K562 (cell line): Measurements from ENCODE around the gene SPAG16. TPM values are rescaled to one million over a fixed set of nuclear protein-coding genes. Genes with fewer than 3 reads are reported as not detected.

ENCODE experiments used
- ATAC-seq: fragments of 200-7000 bp; cut with Tn5 transposase; 3 replicates; pipeline ENCODE4 v1.9.1; 2020; ENCODE audit warnings: moderate library complexity
- BruUV-seq: library from RNA; stranded (reverse); fragments of 400-500 nt; replicated peaks from 2 replicates; lab custom pipeline; 2021; lab: Mats Ljungman, UMichigan
- CTCF ChIA-PET: fragments of 300-600 bp; formaldehyde crosslinking; extraction: SDS; loops from one replicate; lab custom pipeline; 2021; ENCODE audit warnings: low intra/inter-chr PET ratio; lab: Yijun Ruan, JAX
- POLR2A ChIA-PET: fragments of 300-600, 350-650 bp; sonication (Branson Sonifier 250); formaldehyde crosslinking; extraction: SDS; loops from one replicate; lab custom pipeline; 2021; ENCODE audit warnings: antibody characterized with exemption, inconsistent platforms; lab: Yijun Ruan, JAX
- DNase-seq, 4 experiments: peaks; one replicate each; pipeline versions ENCODE4 v3.0.0 to v3.0.0-alpha.2; 2011 to 2018; ENCODE audit warnings: low spot score in 3 of 4, mixed read lengths in 3 of 4; ENCODE audit errors: extremely low read depth in 1 of 4
- FAIRE-seq: peaks from 2 replicates; lab custom pipeline; 2011; peaks lifted over from hg19 to GRCh38; lab: Jason Lieb, UNC
- H2AFZ ChIP-seq: 2 replicates; pipeline ENCODE4 v1.6.0; 2011; ENCODE audit warnings: low read depth, low read length, control low read depth, inconsistent platforms
- H3K27ac ChIP-seq: fragments of 200-600 bp; 3 replicates; pipeline ENCODE4 v1.8.0; 2011; ENCODE audit warnings: low read depth, mild to moderate bottlenecking, control low read depth, inconsistent platforms, low read length, moderate library complexity, mixed read lengths; ENCODE audit errors: extremely low read depth
- H3K27me3 ChIP-seq, 2 experiments: fragments of 300-600 bp in 1 of 2; 2 replicates in 1 of 2; 3 replicates in 1 of 2; pipeline versions ENCODE4 v1.6.0 to v1.8.0; 2011; ENCODE audit warnings: inconsistent platforms in 2 of 2, low read length in 2 of 2, mild to moderate bottlenecking in 1 of 2, mixed read lengths in 1 of 2, moderate library complexity in 1 of 2; ENCODE audit not compliant: control insufficient read depth in 2 of 2, insufficient read depth in 2 of 2
- H3K36me3 ChIP-seq: fragments of 300-600 bp; 3 replicates; pipeline ENCODE4 v1.8.0; 2011; ENCODE audit warnings: mild to moderate bottlenecking, low read length, inconsistent platforms; ENCODE audit not compliant: control insufficient read depth, insufficient read depth
- H3K4me1 ChIP-seq, 2 experiments: fragments of 200-600 bp in 1 of 2; replicated peaks in 1 of 2; 2 replicates in 1 of 2; 3 replicates in 1 of 2; pipeline versions ENCODE4 v1.5.1 to v1.8.0; 2011; ENCODE audit warnings: inconsistent platforms in 2 of 2, low read length in 2 of 2, mild to moderate bottlenecking in 1 of 2, mixed read lengths in 1 of 2, moderate library complexity in 1 of 2; ENCODE audit not compliant: control insufficient read depth in 2 of 2, insufficient read depth in 2 of 2
- H3K4me2 ChIP-seq: 2 replicates; pipeline ENCODE4 v1.6.1; 2011; ENCODE audit warnings: low read length, control low read depth, inconsistent platforms, mixed read lengths; ENCODE audit not compliant: insufficient read depth
- H3K4me3 ChIP-seq: fragments of 200-600 bp; sonication (generic), shearing (Covaris generic); 2 replicates; pipeline ENCODE4 v1.5.1; 2016; ENCODE audit warnings: control low read depth, inconsistent platforms
- H3K79me2 ChIP-seq: fragments of 200-600 bp; 3 replicates; pipeline ENCODE4 v1.8.0; 2011; ENCODE audit warnings: low read length, inconsistent platforms; ENCODE audit not compliant: control insufficient read depth, insufficient read depth
- H3K9ac ChIP-seq, 2 experiments: 2 replicates each; pipeline versions ENCODE4 v1.6.0 to v1.6.1; 2011; ENCODE audit warnings: low read depth in 2 of 2, low read length in 2 of 2, control low read depth in 1 of 2, inconsistent platforms in 1 of 2, mild to moderate bottlenecking in 1 of 2, mixed read lengths in 1 of 2; ENCODE audit not compliant: insufficient read depth in 1 of 2
- H3K9me1 ChIP-seq: one replicate; pipeline ENCODE4 v1.6.0; 2011; ENCODE audit warnings: inconsistent platforms, mild to moderate bottlenecking, low read length, moderate library complexity; ENCODE audit not compliant: control insufficient read depth, insufficient read depth
- H3K9me3 ChIP-seq: replicated peaks from 2 replicates; pipeline ENCODE4 v1.5.1; 2011; ENCODE audit warnings: low read depth, low read length, inconsistent platforms; ENCODE audit not compliant: control insufficient read depth, insufficient read depth
- H4K20me1 ChIP-seq: replicated peaks from 2 replicates; pipeline ENCODE4 v1.6.1; 2011; ENCODE audit warnings: low read length, inconsistent platforms, mixed read lengths; ENCODE audit not compliant: control insufficient read depth, insufficient read depth
- CXXC5 ChIP-seq: fragments of 250-450 bp; sonication (Bioruptor Pico); IDR thresholded peaks from 2 replicates; pipeline ENCODE4 v1.8.0; 2022; ENCODE audit warnings: inconsistent platforms, mild to moderate bottlenecking, moderate library complexity
- NR4A1 ChIP-seq, 2 experiments: fragments of 250-450 bp in 1 of 2; fragments of 450-650 bp in 1 of 2; sonication (Bioruptor Pico) in 1 of 2; IDR thresholded peaks; 2 replicates each; pipeline versions ENCODE4 v1.4.0 to v1.6.1; 2016 to 2020; ENCODE audit warnings: mild to moderate bottlenecking in 2 of 2, missing compliant biosample characterization in 1 of 2, missing genetic modification characterization in 1 of 2, moderate library complexity in 1 of 2
- POLR2AphosphoS5 ChIP-seq: IDR thresholded peaks from 2 replicates; pipeline ENCODE4 v1.6.1; 2011; ENCODE audit warnings: mild to moderate bottlenecking, low read depth, low read length, moderate library complexity; ENCODE audit not compliant: control insufficient read depth, insufficient read depth
- SAFB ChIP-seq: fragments of 200-400 bp; formaldehyde crosslinking; IDR thresholded peaks from 2 replicates; pipeline ENCODE4 v1.6.1; 2017; ENCODE audit warnings: low read depth, low read length, borderline replicate concordance
- TAF9B ChIP-seq: fragments of 450-650 bp; IDR thresholded peaks from 2 replicates; pipeline ENCODE4 v1.6.1; 2018; ENCODE audit warnings: mild to moderate bottlenecking; ENCODE audit not compliant: partially characterized antibody
- TBP ChIP-seq: optimal IDR thresholded peaks from 2 replicates; pipeline ENCODE3; 2011; ENCODE audit warnings: low read depth, low read length, improper control_type of control experiment
- ZNF354B ChIP-seq: fragments of 250-450 bp; sonication (Bioruptor Pico); IDR thresholded peaks from 2 replicates; pipeline ENCODE4 v1.4.0; 2020
- WGBS: fragments of 100-300 bp; shearing (Covaris generic); methylation state at CpG from one replicate; pipeline ENCODE4 v1.1.6; 2016; ENCODE audit warnings: low coverage, mixed read lengths; ENCODE audit not compliant: insufficient coverage; ENCODE audit errors: missing lambda C conversion rate; 5-methylcytosine and 5-hydroxymethylcytosine counted together
- in situ Hi-C: fragments of 300-500 bp; cut with MboI; formaldehyde crosslinking; loops from 4 replicates; pipeline ENCODE4 v1.15.0; 2018; ENCODE audit warnings: inconsistent platforms, mixed read lengths
- intact Hi-C: fragments of 100-400 bp; cut with micrococcal nuclease; formaldehyde crosslinking; loops from 2 replicates; pipeline ENCODE4 v1.14.2; 2022
- polyA plus RNA-seq, 8 experiments: library from polyadenylated mRNA; depleted of rRNA in 4 of 8; stranded (reverse) in 5 of 8; unstranded in 3 of 8; fragments of >200 nt; fragmentation: Nextera tagmentation in 2 of 8; fragmentation: Illumina TruSeq in 1 of 8; extraction: Ambion mirVana in 2 of 8; extraction: Trizol in 1 of 8; gene quantifications; 2 replicates each; pipeline versions ENCODE4 v1.2.1 to v1.2.3, GENCODE V29; 2011 to 2014; ENCODE audit warnings: inconsistent platforms in 1 of 8, missing spikeins in 1 of 8
- total RNA-seq, 7 experiments: library from RNA; depleted of rRNA in 6 of 7; stranded (reverse); fragments of >200 nt in 6 of 7; fragmentation: Illumina TruSeq in 2 of 7; extraction: Trizol in 2 of 7; gene quantifications; 2 replicates each; pipeline versions ENCODE4 v1.2.1 to v1.2.3, GENCODE V29; 2011 to 2021; ENCODE audit warnings: low replicate concordance in 1 of 7

The SPAG16 gene
- total and polyA plus RNA-seq, 9 of the 15 experiments (the other 6 are each of a cell fraction or from before 2014, with no cell fraction given), result 0.98 to 5.9 (median 3.5) TPM

GRCh38 chr2:213320604-213321003, 36.3 kb downstream of the SPAG16 start:
- no peaks in the 10 kb centered on the region for H3K27me3 ChIP-seq
- BruUV-seq, result no TSS peak
- POLR2A ChIA-PET, result no interaction called here
- H3K27ac ChIP-seq, result no peak overlapping the region
- CTCF ChIA-PET, result no interaction called here
- no peak overlapping the region for H3K9ac ChIP-seq
- no peaks in the 10 kb centered on the region for H3K9me3 ChIP-seq
- no peaks in the 10 kb centered on the region for H4K20me1 ChIP-seq
- DNase-seq (no peak), FAIRE-seq (no peak), ATAC-seq (no peak)
- H3K4me2 ChIP-seq, result no peak overlapping the region
- WGBS, result 15% methylated on average over 2 of the region's 2 CpGs
- H3K36me3 ChIP-seq, result no peaks in the 10 kb centered on the region
- no peak overlapping the region for H2AFZ ChIP-seq
- H3K4me1 ChIP-seq, result no peaks in the 10 kb centered on the region
- no peaks in the 10 kb centered on the region for H3K9me1 ChIP-seq
- in situ Hi-C loops, result no loop called here
- TF ChIP-seq POLR2AphosphoS5 (no peak), TAF9B (no peak), SAFB (no peak), TBP (no peak), NR4A1 (CRISPR knock-in tag; IDR thresholded peaks at IDR 0.05) (no peak), NR4A1 (tag; IDR thresholded peaks at IDR 0.05) (no peak), CXXC5 (CRISPR knock-in tag) (no peak), ZNF354B (CRISPR knock-in tag) (no peak)
- no peaks in the 10 kb centered on the region for H3K79me2 ChIP-seq
- intact Hi-C loops, result no loop called here
- no peak overlapping the region for H3K4me3 ChIP-seq
